Fibroblast of skin of back (primary cell): ENCODE results near the gene CHRNA4.
"Not testable (repeated sequence)": the region's sequence is repeated elsewhere in the genome, so short reads cannot be mapped to it uniquely, and the experiment has no call there.

Experiments
- DNase-seq: peaks from one replicate; pipeline ENCODE4 v3.0.0-alpha.2; 2013

The CHRNA4 gene

DNA sequence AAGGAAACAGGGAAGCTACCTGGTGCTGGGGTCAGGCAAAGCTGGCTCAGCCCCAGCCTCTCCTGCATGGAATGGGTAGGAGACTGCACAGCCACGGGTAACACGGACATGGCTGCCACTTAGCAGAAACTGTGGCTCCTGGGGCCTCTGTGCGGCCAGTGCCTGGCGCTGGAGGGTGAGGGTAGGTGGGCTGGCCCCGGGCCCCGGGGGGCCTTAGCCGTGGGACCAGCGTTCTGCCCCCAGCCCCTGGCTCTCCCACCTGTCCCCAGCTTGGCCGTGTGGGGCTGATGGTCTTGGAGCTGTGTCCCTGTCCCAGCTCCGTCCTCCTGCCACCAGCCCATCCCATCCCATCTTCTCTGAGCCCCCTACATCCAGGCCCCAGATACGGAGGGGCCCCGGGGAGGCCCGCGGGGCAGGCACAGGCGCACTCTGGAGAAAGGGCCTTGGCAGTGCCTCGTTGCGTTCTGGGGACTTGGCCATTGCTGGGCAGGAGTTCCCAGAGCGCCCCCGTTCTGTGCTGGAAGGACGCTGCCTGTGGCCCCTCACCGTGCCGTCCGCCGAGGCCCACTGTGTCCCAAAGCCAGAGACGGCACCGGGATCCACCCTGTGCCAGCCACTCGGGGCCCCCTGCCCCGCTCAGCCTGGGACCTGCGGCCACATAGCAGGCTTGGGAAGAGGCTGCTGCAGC, 12.2 kb downstream of the CHRNA4 start:
- no peak for DNase-seq

DNA sequence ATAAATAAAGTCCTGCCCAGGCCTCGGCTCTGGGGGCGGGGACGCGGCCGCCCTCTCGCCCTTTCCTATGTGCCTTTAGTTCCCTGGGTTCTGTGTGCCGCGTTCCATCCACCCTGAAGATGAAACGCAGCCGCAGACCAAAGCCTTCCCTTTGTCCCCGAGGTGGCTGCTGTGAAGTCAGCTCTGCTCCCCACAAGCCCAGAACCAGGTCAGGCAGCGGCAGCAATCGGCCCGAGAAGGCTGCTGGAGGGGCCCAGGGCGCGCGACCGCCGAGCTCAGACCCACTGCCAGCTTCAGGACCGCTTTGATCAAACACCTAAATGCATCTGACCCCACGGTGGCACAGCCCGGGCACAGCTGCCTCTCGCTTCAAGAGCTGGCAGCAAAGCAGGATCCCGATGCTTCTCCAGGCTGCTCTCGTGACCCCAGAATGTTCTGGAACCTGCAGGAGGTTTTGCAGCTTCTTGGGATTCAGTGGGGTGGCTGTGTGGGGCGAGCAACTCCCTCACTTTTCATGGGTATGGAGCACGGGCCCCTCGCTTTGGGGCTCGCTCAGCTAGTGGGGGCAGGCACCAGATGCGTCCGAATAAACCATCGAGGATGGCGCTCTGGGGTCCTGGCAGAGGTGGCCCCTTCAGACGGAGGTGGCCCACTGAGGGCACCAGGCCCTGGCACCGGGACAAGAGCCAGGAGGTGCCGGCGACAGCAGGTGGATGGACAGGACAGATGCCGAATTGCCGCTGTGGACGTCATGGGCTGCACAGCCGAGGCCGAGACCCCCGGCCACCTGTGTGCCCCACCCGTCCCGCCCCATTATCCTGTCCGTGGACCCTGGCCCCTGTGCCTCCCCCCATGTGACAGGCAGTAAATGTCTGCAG, 13.0 kb downstream of the CHRNA4 start:
- no peak for DNase-seq

DNA sequence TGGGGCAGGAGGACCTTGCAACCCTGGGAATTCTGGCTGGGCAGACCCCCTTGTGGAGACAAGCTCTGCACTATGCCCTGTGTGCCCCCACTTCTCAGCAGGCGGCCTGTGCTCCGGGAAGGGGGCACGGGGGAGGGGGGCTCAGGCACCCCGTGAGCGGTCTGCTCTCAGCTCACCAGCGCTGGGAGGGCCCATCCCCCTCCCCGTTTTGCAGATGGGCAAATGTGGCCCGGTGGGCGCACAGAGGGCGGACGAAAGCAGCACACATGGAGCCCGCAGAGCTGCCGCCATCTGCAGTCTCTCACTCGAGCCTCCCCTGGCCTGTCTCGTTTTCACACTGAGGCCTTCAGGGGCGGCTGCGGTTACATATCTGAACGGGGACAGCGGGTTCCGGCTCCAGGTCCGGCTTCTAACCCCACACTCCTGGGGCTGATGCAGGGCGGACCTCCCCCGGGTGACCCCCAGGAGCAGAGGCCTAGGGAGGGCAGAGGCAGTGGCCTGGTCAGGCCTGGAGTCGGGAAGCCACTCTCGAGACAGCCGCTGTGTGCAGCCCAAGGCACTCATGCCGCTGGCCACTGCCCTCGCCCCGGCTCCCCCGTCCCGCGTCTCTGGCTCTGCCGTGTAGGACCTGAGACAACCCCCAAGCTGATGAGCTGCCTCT, 13.9 kb downstream of the CHRNA4 start:
- DNase-seq: no peak

DNA sequence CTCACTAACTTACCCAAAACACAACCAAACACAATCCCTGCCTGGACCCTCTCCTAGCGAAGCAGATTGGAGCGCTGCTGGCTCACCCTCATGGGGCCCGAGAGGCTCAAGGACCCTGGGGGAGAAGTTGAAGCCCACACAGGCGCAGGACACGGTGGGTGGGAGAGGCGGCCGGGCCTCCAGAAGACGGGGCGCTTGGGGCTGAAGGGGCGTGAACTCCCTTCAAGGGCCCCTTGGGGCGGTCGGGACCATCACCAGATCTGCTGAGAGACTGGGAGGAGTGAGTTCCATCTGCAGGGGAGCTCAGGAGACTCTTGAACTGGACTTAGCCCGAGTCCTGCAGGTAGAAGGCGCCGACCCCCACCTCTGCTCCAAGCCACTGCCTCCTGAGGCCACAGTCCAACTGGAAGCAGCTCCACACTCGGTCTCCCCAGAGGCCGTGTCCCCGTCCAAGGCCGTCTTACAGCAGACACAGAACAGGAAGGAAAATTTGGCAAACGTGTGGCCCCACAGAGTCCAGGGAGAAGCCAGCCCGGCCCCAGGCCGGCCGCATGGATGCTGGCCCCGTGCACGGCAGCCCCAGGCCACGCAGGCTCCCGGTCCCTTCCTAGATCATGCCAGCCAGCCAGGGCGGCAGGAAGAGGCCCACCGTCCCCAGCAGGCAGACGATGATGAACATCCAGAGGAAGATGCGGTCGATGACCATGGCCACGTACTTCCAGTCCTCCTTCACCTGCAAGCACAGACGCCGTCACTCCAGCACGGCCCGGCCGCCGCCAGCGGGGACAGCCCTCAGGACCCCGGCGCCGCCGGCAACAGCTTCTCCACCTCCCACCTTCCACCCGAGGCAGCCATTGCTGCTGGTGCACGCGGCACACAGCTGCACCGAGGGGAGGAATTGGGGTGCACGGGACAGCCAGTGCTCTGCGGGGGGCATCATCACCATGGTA, 14.7 kb downstream of the CHRNA4 start:
- DNase-seq: no peak

DNA sequence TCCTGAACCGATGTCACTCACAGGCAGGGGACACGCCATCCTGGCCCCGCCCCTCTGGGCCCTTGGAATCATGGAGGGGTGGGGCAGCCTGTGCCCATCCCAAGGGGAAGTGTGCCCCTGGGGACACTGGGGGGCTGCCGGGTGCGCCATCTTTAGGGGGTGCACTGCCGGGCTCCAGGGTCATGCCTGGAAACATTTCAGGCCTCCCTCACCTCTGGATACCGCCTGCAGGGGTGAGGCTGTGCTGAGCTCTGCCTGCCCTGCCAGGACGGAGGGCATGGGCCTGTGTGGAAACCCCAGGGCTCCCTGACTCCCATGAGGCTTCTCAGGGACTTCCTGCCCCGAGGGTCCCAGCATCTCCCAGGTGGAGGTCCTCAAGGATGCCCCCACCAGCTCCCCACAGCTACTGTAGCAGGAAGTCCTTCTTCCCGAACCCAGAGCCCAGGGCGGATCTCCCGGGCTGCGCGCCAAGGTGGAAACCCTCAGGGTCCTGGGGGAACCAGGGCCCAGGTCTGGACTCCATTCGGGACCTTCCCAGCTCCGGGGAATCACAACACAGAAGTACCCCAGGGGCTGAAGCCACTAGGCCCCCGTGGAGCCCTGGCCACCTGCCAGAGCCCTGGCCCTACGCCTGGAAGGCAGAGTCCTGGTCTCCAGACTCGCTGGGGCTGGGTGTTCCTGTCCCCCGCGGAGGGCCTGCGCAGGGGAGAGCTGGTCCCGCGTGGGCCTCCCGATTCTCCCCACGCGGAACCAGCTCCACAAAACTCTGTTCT, 15.6 kb downstream of the CHRNA4 start:
- no peak for DNase-seq

DNA sequence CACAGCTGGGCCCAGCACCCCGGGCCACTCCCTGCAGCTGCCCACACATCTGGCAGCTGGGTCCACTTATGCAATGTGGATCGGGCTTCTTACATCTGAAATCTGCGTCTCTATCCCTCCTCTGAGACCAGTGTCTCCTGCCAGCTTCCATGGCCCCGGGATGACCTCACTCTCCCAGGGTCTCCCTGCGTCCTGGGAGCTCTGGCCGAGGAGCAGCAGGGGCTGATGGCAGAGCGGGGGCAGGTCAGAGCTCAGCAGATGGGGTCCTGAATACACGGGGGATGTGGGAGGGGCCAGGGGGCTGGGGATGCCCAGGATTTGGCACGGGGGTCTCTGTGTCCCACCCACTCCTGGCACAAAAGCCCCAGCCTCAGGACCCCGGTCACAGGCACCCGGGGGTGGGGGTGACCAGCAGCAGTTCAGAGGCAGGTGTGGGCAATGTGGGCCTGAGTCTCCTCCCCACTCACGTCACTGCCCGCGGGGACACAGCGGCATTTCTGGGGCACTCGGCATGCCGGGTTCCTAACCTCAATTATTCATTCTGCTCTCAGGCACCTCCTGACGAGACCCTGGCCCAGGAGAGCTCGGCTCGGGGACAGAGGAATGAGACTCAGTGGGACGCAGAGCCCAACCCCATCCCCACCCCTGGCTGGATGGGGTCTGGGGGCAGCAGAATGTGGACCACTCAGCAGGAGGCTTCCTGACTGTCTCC, 16.4 kb downstream of the CHRNA4 start:
- DNase-seq: no peak

DNA sequence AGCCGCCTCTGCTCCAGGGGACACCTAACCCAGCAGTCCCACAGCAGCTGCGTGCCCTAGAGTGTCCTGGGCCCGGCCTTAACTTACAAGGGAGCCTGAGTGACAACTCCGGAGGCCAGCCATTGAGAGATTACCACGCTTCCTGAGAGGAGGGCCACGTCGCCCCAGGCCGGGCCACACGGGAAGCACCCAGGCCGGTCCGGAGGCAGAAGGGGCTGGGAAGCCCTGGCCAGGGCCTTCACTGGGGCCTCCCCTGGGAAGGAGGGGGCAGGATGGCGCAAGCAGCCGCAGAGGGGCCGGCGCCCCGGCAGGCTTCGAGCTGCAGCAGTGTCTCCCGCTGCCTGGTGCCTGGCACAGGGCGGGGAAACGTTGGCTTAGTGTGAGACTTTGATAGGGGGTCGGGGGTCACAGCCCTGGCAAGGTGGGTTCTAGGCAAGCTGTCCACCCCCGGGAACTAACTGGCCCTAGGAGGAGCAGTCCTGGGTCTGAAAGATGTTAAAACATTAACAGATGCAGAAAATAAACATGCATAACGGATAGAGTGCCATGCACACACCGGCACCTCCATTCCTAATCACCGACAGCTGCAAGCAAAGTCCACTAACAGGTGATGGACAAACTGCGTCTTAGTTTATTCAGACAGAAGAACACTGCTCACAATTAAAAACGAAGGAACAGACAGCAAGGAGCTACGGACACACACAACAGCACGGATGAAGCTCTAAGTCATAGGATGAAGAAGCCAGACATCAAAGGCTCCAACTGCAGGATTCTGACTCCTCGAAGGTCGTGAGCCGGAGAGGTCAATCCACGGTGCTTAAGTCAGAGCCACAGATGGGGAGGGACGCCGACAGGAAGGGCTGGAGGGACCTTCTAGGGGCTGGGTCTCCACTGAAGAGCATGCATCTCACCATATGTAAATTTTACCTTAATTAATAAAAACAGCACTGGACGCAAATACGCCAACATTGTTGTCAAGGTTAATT, 17.4 kb downstream of the CHRNA4 start:
- DNase-seq: no peak

DNA sequence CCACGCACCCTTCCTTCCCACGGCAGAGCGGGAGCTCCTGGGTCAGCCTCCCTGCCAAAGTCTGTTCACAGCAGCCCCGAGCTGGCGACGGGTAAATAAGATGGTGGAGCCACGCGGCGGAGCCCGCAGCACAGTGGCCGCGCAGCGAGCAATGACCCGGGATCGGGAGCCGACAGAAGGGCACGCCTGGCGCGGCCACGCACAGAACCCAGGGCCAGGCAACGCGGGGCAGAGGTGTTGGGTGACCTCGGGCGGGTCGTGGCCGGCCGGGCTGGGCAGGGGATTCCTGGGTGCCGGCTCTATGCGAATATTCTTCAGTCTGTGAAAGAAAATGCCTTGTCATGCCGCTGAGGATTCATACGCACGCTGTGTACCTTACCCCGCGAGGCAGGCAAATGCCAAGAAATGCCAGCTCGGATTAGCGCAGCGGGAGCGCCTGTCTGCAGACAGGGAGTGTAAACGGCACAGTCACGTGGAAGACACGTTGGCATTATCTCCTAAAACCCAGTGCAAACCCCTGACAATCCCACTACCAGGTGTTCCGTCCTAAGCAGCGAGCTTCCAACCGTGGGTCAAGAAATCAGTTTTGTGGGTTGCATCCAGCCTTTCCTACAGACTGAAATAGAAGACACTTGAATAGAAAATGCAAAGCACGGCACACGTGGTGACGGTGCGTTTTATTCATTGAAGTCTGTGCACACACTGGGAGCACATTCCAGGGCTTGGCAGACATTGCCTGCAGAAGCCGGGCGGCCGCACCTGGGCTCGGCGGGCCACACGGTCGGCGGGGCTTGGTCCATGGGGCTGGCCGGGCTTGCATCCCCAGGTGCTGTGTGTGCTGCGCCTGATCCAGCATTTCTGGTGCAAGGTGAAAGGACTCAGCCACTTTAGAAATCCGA, 18.3 kb downstream of the CHRNA4 start:
- no peak for DNase-seq

DNA sequence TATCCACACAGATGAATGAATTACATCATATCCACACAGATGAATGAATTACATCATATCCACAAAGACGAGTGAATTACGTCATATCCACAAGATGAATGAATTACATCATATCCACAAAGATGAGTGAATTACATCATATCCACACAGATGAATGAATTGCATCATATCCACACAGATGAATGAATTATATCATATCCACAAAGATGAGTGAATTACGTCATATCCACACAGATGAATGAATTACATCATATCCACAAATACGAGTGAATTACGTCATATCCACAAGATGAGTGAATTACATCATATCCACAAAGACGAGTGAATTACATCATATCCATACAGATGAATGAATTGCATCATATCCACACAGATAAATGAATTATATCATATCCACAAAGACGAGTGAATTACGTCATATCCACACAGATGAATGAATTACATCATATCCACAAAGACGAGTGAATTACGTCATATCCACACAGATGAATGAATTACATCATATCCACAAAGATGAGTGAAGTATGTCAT, 20.9 kb downstream of the CHRNA4 start:
- not testable (repeated sequence) for DNase-seq

DNA sequence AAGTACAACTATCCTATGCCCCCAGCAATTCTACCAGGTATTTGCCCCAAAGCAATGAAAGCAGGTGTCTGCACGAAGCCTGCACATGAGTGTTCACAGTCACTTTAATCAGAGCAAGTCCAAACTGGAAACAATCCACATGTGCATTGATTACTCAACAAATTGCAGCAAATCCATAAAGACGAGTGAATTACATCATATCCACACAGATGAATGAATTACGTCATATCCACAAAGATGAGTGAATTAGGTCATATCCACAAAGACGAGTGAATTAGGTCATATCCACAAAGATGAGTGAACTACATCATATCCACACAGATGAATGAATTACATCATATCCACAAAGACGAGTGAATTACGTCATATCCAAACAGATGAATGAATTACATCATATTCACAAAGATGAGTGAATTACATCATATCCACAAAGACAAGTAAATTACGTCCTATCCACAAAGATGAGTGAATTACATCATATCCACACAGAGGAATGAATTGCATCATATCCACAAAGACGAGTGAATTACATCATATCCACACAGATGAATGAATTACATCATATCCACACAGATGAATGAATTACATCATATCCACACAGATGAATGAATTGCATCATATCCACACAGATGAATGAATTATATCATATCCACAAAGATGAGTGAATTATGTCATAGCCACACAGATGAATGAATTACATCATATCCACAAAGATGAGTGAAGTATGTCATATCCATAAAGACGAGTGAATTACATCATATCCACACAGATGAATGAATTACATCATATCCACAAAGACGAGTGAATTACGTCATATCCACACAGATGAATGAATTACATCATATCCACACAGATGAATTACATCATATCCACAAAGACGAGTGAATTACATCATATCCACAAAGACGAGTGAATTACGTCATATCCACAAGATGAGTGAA, 21.7 kb downstream of the CHRNA4 start:
- not testable (repeated sequence) for DNase-seq

DNA sequence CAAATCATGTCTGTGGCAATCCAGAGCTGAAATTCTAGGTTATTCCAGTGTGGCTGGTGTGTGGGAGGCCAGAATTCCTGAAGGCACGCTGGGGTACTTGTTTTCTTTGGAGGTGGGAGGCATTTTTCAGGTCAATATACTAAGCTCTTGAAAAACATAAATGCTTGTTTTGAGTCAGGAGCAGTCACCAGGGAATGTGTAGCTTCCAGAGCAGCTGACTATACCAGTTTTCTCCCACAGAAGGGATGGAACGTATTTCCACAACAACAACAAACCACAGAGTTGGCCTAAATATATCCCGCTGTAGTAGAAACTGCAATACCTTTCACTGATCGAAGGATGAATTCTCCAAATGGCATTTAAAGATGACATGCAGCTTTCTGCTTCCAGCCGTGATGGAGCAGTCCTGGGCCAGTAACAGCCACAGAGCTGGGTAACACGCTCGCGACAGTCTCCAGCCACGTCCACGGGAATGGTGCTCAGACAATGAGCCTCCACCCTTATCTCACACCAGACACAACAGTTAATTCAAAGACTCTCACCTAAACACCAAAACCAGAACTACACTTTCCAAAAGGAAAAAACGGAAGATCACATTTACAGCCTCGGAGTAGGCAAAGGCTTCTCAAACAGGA, 23.2 kb downstream of the CHRNA4 start:
- DNase-seq: peak; percentile 82

DNA sequence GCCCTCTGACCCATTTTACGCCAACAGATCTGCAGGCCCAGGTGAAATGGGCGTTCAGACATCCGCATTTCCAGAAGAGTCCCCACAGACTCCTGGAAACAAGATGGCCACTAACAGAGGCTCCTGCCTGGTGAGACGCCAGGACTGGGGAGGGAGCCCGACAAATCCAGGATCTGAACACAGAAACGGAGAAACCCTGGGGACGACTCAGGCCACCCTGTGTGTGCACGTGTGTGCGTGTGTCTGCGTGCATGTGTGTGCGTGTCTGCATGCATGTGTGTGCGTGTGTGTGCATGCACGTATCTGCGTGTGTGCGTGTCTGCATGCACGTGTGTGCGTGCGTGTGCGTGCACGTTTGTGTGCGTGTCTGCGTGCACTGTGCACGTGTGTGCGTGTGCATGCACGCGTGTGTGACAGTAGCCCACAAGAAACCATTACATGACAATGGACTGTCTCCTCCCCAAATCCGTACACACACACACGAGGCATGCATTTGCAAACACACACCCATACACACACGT, 24.9 kb downstream of the CHRNA4 start:
- DNase-seq: no peak

DNA sequence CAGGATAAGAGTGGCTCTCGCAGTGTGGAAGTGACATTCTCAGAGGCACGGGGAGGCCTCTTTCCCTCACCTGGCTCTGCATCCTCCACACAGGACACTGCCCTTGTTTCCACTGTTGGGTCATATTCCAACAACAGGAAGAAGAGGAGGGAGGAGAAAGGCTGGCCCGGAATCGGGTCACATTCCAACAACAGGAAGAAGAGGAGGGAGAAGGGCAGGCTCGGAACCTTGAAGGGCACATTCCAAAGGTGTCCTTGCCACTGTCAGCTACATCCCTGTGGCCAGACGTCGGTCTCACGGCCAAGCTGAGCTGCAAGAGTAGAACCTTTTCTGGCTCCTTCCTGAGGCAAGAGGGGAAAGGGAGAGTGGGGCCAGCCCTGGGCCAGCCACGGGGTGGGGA, 25.4 kb downstream of the CHRNA4 start:
- no peak for DNase-seq

DNA sequence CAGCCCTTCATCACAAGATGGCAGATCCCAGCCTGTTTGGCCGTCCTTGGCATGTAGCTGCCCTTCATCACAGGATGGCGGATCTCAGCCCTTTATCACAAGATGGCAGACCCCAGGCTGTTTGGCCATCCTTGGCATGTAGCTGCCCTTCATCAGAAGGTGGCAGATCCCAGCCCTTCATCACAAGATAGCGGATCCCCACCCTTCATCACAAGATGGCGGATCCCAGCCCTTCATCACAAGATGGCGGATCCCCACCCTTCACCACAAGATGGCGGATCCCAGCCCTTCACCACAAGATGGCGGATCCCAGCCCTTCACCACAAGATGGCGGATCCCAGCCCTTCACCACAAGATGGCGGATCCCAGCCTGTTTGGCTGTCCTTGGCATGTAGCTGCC, 26.1 kb downstream of the CHRNA4 start:
- DNase-seq: not testable (repeated sequence)

DNA sequence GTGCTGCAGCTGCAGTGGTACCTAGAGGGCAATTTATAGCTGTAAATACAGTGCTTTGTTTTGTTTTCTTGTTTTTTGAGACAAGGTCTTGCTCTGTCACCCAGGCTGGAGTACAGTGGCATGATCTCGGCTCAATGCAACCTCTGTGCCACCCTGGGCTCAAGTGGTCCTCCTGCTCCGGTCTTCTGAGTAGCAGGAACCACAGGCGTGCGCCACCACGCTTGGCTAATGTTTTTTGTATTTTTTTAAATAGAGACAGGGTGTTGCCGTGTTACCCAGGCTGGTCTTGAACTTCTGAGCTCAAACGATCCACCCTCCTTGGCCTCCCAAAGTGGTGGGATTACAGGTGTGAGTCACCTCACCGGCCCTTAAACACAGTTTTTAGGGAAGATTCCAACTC, 26.8 kb downstream of the CHRNA4 start:
- DNase-seq: no peak

DNA sequence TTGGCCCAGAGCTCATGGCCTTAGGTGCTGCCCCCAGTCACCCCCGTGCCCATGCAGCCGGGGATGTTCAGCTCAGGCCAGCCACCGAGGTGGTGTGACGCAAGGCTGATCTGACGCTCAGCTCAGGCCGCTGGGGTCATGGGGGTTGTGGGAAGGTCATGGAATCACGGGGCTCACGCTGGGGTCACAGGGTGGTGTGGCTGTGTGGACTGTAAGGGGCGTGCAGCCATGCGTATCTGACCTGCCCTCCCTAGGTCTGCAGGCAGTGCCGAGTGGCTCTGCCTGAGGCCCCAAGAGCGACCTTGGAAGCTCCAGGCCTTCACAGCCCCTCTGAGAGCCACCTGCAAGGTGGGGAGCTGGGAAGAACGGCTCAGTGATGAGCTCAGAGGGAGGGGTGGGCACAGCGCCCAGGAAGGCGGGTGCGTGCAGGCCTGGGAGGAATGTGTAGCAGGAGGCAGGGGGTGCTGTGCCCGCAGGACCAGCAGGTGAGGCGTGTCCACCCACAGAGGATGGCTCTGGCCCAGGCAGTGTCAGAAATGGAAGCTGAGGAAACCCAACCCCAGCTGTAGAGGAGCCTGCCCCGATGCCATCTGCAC, 27.8 kb downstream of the CHRNA4 start:
- DNase-seq: no peak
